HEK293T (cell line): ENCODE data around the gene LRRC8B.

Experiments
- PKNOX1 ChIP-seq: fragments of 450-650 bp; IDR thresholded peaks from 2 replicates; pipeline ENCODE4 v1.6.1; 2016
- SUZ12 ChIP-seq: fragments of 450-650 bp; IDR thresholded peaks from 2 replicates; pipeline ENCODE4 v1.6.1; 2016; ENCODE audit warnings: mild to moderate bottlenecking
- TARDBP ChIP-seq: fragments of 450-650 bp; IDR thresholded peaks from 2 replicates; pipeline ENCODE4 v1.6.1; 2016

DNA sequence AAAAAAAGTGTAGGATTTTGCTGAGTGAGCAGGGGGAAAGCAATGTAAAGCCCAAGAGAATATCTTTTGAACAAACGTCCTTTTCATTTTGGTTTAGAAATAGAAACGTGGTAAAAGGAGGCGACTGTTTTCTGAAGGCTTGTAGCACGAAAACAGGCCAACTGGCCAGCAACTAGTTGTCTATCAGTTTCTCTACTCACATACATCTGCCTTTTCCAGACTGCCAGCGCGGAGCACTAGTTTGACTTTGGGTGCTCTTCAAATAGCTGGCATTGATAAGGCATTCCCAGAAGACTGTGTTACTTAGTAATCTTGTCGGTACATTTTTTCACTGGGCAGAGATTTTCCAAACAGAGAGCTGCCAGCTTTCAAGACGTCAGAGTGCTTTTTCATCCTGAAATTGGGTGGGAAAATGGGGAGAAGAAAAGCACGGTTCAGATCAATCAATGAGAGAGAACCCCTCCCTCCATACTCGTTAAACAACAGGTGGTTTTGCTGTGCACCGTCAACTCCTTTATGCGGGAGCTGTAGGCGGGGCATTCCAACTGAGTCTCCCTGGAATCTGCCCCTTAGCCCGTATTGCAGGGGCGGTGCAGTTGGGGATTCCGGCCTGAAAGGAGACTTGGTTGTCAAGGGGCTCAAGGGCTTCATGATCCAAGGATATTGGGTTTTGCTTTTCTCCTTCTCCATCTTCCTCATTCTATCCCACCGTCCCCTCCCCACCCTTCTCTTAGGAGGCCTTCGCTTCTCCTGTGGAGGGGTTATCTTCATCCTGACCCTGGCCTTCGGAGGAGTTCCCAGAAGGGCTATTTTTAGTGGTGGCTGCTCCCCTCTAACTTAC, 107.4 kb downstream of the LRRC8B start:
- TF ChIP-seq TARDBP (no peak), SUZ12 (no peak), PKNOX1 (no peak)
